GM21619 (cell line): ENCODE results near the gene RRP8.

ENCODE experiments used
- ATAC-seq: cut with Tn5 transposase; IDR thresholded peaks from one replicate; pipeline ENCODE4 v1.9.1; 2021; ENCODE audit not compliant: unreplicated experiment

RRP8 gene

DNA sequence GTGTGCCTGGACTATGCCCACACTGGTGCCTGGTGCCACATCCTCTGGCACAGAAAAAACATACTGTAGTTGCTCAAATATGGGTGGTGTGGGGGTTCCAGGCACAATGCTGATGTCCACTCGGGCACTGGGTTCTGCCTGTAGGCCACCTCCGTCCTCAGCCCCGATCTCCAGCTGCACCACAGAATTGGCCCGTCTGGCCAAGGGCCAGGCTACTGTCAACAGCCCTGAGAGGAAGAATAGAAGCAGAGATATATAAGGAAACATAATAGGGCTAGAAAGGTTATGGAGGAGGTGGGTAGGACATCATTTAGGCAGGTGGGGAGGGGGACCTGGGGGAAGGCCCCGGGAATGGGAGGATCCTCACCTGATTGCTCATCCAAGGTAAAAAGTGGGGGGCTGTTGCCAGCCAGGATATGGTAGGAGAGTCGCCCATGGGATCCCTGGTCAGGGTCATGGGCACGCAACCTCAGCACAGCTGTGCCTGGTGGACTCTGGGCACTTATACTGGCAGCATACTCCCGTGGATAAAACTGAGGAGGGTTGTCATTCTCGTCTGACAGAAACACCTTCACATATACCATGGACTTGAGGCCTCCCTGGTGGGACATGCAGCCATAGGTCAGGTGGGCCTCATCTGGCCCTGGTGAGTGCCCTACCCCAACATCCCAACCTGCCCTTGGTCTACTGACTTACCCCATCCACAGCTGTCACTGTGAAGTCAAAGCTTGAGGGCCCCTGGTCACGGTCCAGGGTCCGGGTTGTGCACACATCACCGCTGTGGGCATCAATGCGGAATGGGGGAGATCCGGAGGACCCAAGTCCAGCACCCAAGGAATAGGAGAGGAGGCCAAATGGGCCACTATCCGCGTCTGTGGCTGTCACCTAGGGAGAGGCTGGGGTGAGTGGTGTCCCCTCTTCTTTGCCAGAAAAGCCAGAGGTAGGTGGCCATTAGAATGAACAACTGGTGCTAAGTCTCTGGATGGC lies 30.3 kb upstream of the RRP8 start:
- no peak for ATAC-seq

DNA sequence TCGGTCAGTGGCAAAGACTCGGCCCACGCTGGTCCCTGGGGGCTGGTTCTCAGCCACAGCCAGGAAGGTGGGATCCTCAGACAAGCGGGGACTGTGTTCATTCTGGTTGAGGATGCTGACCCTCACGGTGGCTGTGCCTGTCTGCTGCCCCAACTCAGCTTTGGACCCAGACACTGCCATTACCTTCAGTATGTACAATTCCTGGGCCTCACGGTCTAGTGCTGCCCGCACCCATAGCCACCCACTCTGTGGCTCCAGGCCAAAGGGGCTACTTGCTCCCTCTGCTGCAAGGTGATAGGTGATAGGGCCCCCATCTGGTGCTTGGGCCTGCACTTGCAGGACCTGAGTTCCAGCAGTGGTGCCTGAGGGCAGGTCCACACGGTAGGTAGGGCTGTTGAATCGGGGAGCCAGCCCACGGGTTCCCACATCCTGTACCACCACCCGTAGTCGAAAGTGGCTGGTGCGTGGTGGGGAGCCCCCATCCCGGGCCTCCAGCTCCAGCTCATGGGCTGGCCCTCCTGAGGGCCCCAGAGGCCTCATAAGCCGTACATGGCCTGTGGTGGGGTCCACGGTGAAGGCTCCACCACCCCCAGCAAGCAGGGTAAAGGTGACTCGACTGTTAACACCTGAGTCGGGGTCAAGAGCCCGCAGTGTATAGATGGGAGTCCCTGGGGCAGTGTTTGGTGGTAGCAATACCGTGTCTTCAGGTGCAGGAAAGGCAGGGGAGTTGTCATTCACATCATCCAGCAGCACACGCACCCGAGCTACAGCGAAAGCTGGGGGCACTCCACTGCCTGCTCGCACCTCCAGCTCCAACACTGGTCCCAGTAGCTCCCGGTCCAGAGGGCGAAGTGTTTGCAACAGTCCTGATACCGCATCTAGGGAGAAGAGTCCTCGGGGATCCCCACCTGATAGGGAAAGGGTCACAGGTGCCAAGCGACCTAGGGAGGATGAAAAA lies 29.0 kb upstream of the RRP8 start:
- ATAC-seq, result no peak

GRCh38 chr11:6631361-6631890 lies 28.0 kb upstream of the RRP8 start:
- ATAC-seq, result no peak

DNA sequence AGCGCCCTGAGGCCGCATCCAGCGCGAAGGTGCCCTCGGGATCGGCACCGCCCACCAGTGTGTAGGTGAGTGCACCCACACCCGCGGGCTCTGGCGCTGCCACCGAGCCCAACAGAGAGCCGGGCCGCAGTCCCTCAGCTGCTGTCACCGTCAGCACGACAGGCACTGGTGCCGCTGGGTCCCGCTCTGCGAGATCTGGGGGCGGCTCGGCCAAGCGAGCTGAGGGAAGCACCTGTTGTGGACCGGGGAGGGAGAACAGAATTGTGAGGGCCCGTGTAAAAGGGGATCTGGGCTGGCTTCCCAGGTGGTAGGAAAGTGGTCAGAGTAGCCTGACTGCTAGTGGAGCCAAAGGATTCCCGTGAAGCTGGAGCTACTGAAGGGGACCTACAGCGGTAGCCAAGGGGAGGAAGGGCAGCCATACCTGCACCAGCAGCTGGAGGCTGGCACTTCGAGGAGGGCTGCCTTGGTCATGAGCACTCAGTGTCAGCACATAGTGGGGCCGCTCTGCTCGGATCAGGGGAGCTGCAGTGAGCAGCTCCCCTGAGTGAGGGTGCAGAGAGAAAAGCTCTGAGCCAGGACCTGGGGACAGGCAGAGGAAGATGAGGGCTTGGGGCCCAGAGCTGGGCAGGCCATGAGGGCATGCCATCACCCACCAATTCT lies 27.3 kb upstream of the RRP8 start:
- no peak for ATAC-seq

- no peak for ATAC-seq
Observed at GRCh38 chr11:6629892-6630631, 26.6 kb upstream of the RRP8 start.

- ATAC-seq, result no peak
Observed at GRCh38 chr11:6629573-6629891, 26.1 kb upstream of the RRP8 start.

GRCh38 chr11:6628526-6628925 lies 25.1 kb upstream of the RRP8 start:
- no peak for ATAC-seq

GRCh38 chr11:6627762-6628241 lies 24.4 kb upstream of the RRP8 start:
- ATAC-seq, result peak; percentile 72

GRCh38 chr11:6626971-6627761 lies 23.8 kb upstream of the RRP8 start:
- ATAC-seq, result no peak

- ATAC-seq, result no peak
Observed at GRCh38 chr11:6625832-6626420, 22.5 kb upstream of the RRP8 start.

GRCh38 chr11:6625156-6625831 lies 21.9 kb upstream of the RRP8 start:
- ATAC-seq, result no peak

GRCh38 chr11:6623391-6624363 lies 20.3 kb upstream of the RRP8 start:
- no peak for ATAC-seq

- no peak for ATAC-seq
Observed at GRCh38 chr11:6622261-6623171, 19.1 kb upstream of the RRP8 start.

DNA sequence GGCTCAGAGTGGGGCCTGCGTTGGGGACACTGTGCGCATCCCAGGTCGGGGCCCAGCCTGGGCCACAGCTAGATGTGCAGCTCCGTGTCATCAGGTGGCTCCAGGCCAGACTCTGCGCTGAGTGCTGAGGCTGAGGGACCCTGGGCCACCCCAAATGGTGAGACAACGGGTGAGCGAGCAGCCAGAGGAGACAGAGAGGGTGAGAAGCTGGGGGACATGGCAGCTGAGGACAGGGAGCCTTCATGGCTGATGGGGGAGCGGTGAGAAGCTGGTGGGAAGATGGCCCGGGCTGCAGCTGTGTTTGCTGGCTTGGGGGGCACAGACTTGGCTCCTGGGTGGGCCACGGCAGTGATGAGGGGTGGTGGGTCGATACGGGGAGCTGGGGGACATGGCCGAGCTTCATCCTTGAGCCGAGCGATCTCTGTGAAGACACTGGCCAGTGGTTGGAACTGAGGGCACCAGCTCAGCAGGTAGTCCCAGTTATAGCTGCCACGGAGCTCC lies 18.3 kb upstream of the RRP8 start:
- ATAC-seq, result no peak

DNA sequence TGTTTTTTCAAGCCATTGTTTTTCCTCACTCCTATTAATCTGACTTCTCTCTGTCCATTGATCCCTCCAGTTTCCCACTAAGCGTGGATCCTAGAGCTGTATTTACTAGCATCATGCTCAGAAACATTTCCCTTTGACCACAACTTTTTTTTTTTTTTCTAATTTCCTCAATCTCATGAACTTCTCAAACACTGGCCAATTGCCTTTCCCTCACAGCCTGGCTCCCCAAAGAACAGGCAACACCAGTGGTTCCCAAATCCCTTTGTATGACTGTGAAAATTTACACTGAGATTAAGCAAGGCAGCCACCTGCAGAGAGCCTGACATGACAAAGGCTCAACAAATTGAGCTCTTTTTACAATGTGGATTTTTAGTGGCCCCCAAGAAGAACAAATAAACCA lies 17.2 kb upstream of the RRP8 start:
- no peak for ATAC-seq
